HG03378 (cell line): ENCODE data around the gene TRIM24.

Experiments used
- ATAC-seq: cut with Tn5 transposase; IDR thresholded peaks from one replicate; pipeline ENCODE4 v1.9.1; 2021; ENCODE audit warnings: mild to moderate bottlenecking, moderate library complexity; ENCODE audit not compliant: unreplicated experiment

The TRIM24 gene

GRCh38 chr7:138568655-138569054, 108.6 kb downstream of the TRIM24 start:
- no peak for ATAC-seq

- no peak for ATAC-seq
Measured at GRCh38 chr7:138569418-138569817, 109.4 kb downstream of the TRIM24 start.

- ATAC-seq, result no peak
Measured at GRCh38 chr7:138570715-138571114, 110.7 kb downstream of the TRIM24 start.

GRCh38 chr7:138573741-138574140, 113.7 kb downstream of the TRIM24 start:
- no peak for ATAC-seq

GRCh38 chr7:138575897-138576428, 115.9 kb downstream of the TRIM24 start:
- ATAC-seq, result no peak

- ATAC-seq, result no peak
Measured at GRCh38 chr7:138579136-138579535, 119.1 kb downstream of the TRIM24 start.

- ATAC-seq, result no peak
Measured at GRCh38 chr7:138579671-138580070, 119.6 kb downstream of the TRIM24 start.

- peak; percentile 54 for ATAC-seq
Measured at GRCh38 chr7:138581065-138581464, 121.0 kb downstream of the TRIM24 start.

- no peak for ATAC-seq
Measured at GRCh38 chr7:138584283-138584682, 124.2 kb downstream of the TRIM24 start.

- ATAC-seq, result no peak
Measured at GRCh38 chr7:138584696-138585095, 124.6 kb downstream of the TRIM24 start.

- no peak for ATAC-seq
Measured at GRCh38 chr7:138585283-138585993, 125.4 kb downstream of the TRIM24 start.

- no peak for ATAC-seq
Measured at GRCh38 chr7:138587485-138587884, 127.4 kb downstream of the TRIM24 start.

- ATAC-seq, result no peak
Measured at GRCh38 chr7:138588986-138589385, 128.9 kb downstream of the TRIM24 start.

- ATAC-seq, result no peak
Measured at GRCh38 chr7:138590154-138590553, 130.1 kb downstream of the TRIM24 start.

GRCh38 chr7:138595454-138595853, 135.4 kb downstream of the TRIM24 start:
- ATAC-seq, result no peak

GRCh38 chr7:138602451-138602850, 142.4 kb downstream of the TRIM24 start:
- no peak for ATAC-seq

GRCh38 chr7:138603549-138604318, 143.7 kb downstream of the TRIM24 start:
- ATAC-seq, result no peak

- no peak for ATAC-seq
Measured at GRCh38 chr7:138606236-138606635, 146.2 kb downstream of the TRIM24 start.

GRCh38 chr7:138607216-138608126, 147.4 kb downstream of the TRIM24 start:
- no peak for ATAC-seq

GRCh38 chr7:138608275-138608674, 148.2 kb downstream of the TRIM24 start:
- no peak for ATAC-seq

GRCh38 chr7:138610671-138611170, 150.7 kb downstream of the TRIM24 start:
- no peak for ATAC-seq
